Erythroblast (primary cell): Measurements from ENCODE around the gene ATRAID.

Experiments
- GATA1 ChIP-seq: IDR thresholded peaks from 2 replicates; pipeline ENCODE4 v1.6.1; 2011; ENCODE audit warnings: low read depth, mild to moderate bottlenecking, control low read depth, low read length, moderate library complexity
- POLR2A ChIP-seq: IDR thresholded peaks from 2 replicates; pipeline ENCODE4 v1.6.1; 2011; ENCODE audit warnings: mild to moderate bottlenecking, low read length

DNA sequence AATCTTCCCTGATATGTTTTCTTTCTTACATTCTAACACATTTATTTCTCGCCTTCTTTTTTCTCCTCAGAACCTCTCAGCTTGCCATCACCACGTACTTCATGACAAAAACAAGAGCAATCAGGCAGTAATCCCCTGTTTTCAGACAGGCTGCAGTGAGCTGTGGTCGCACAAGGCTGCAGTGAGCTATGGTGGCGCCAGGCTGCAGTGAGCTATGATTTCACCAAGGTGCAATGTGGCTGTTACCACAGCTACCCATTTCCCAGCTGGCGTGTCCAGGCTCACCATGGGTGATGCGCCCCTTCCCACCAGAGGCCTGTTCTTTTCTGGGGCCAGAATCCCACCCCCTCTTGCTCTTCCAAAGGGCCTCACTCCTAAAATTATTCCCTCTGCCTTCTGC, 37.2 kb upstream of the ATRAID start:
- TF ChIP-seq POLR2A (no peak), GATA1 (no peak)
